GM12873 (cell line): ENCODE data around the gene ISCA1.

Experiments
- CTCF ChIP-seq: IDR thresholded peaks from 2 replicates; pipeline ENCODE4 v1.5.1; 2012; ENCODE audit warnings: low read depth, mild to moderate bottlenecking, moderate library complexity, low read length, control low read depth; ENCODE audit not compliant: insufficient read depth; ENCODE audit errors: missing control alignments

The ISCA1 gene

GRCh38 chr9:86250123-86250522 lies 32.2 kb downstream of the ISCA1 start:
- TF ChIP-seq CTCF = no peak

- no peak for TF ChIP-seq CTCF
These were observed 33.6 kb downstream of the ISCA1 start for GRCh38 chr9:86248746-86249145.

GRCh38 chr9:86246752-86247161 lies 35.6 kb downstream of the ISCA1 start:
- TF ChIP-seq CTCF = peak; percentile 40

- TF ChIP-seq CTCF = no peak
These were observed 40.3 kb downstream of the ISCA1 start for GRCh38 chr9:86242071-86242470.

GRCh38 chr9:86241216-86241615 lies 41.1 kb downstream of the ISCA1 start:
- TF ChIP-seq CTCF = no peak

- no peak for TF ChIP-seq CTCF
These were observed 43.2 kb downstream of the ISCA1 start for GRCh38 chr9:86238861-86239770.

GRCh38 chr9:86230858-86231257 lies 51.5 kb downstream of the ISCA1 start:
- no peak for TF ChIP-seq CTCF
